Measurements from ENCODE around the gene C8A.

GRCh38 chr1:56965191-56965590, 110.6 kb downstream of the C8A start:
- TF ChIP-seq CTCF (IDR thresholded peaks at IDR 0.05), result no peak
- no peak for TF ChIP-seq POLR2A (IDR thresholded peaks at IDR 0.05)
